HepG2 (cell line): ENCODE measurements around the gene ILKAP. TPM values are rescaled to one million over a fixed set of nuclear protein-coding genes. Genes with fewer than 3 reads are reported as not detected.

Source experiments
- ATF3 ChIP-seq: sonication (generic); formaldehyde crosslinking; IDR thresholded peaks from 2 replicates; pipeline ENCODE4 v1.4.0; 2020; ENCODE audit warnings: missing genetic modification reagents
- ATF7-NPFF ChIP-seq: sonication (generic); formaldehyde crosslinking; IDR thresholded peaks from 2 replicates; pipeline ENCODE4 v1.8.1; 2023; ENCODE audit warnings: mild to moderate bottlenecking, low read depth, missing genetic modification reagents, moderate library complexity
- ELF3 ChIP-seq: IDR thresholded peaks from 2 replicates; pipeline ENCODE4 v1.6.1; 2016; ENCODE audit warnings: missing genetic modification reagents, missing compliant biosample characterization
- FOXM1 ChIP-seq: sonication (generic); formaldehyde crosslinking; IDR thresholded peaks from 2 replicates; pipeline ENCODE4 v1.5.0; 2020; ENCODE audit warnings: missing genetic modification reagents
- GABPA ChIP-seq, 2 experiments: IDR thresholded peaks; 2 replicates each; pipeline ENCODE4 v1.6.1; 2011 to 2016; ENCODE audit warnings: low read depth in 2 of 2, low read length in 1 of 2, missing biosample characterization in 1 of 2, missing genetic modification characterization in 1 of 2
- GRHL1 ChIP-seq: sonication (generic); formaldehyde crosslinking; conservative IDR thresholded peaks from 2 replicates; pipeline ENCODE4 v1.8.0; 2022; ENCODE audit warnings: missing genetic modification reagents
- HIC2 ChIP-seq: sonication (generic); formaldehyde crosslinking; IDR thresholded peaks from 2 replicates; pipeline ENCODE4 v1.9.0; 2022; ENCODE audit warnings: low read depth, missing genetic modification reagents
- MIXL1 ChIP-seq: IDR thresholded peaks from 2 replicates; pipeline ENCODE4 v1.6.1; 2016
- NR1H2 ChIP-seq: sonication (generic); formaldehyde crosslinking; IDR thresholded peaks from 2 replicates; pipeline ENCODE4 v1.8.1; 2022; ENCODE audit warnings: low read depth, missing genetic modification reagents, borderline replicate concordance
- PHF21A ChIP-seq: sonication (generic); formaldehyde crosslinking; IDR thresholded peaks from 2 replicates; pipeline ENCODE4 v1.5.0; 2020; ENCODE audit warnings: mild to moderate bottlenecking, missing genetic modification reagents
- RBFOX2 ChIP-seq: fragments of 200-400 bp; formaldehyde crosslinking; IDR thresholded peaks from 2 replicates; pipeline ENCODE4 v1.6.1; 2017; ENCODE audit warnings: low read depth, mild to moderate bottlenecking, low read length
- SAFB2 ChIP-seq: sonication (generic); formaldehyde crosslinking; IDR thresholded peaks from 2 replicates; pipeline ENCODE4 v1.5.1; 2020; ENCODE audit warnings: missing genetic modification reagents, low read depth, mild to moderate bottlenecking, borderline replicate concordance
- SP4 ChIP-seq: sonication (generic); formaldehyde crosslinking; IDR thresholded peaks from 2 replicates; pipeline ENCODE4 v1.8.1; 2023; ENCODE audit warnings: mild to moderate bottlenecking, missing genetic modification reagents
- SRF ChIP-seq: IDR thresholded peaks from 2 replicates; pipeline ENCODE4 v1.6.1; 2011; ENCODE audit warnings: mild to moderate bottlenecking, low read depth, low read length, moderate library complexity
- TBX2 ChIP-seq: sonication (generic); formaldehyde crosslinking; IDR thresholded peaks from 2 replicates; pipeline ENCODE4 v1.5.0; 2020; ENCODE audit warnings: missing genetic modification reagents, mild to moderate bottlenecking, borderline replicate concordance
- THAP11 ChIP-seq: IDR thresholded peaks from 2 replicates; pipeline ENCODE4 v1.6.1; 2016; ENCODE audit warnings: missing biosample characterization, missing genetic modification reagents
- ZBTB25 ChIP-seq: IDR thresholded peaks from 2 replicates; pipeline ENCODE4 v1.6.1; 2018; ENCODE audit warnings: missing genetic modification reagents
- ZFP62 ChIP-seq: sonication (generic); formaldehyde crosslinking; IDR thresholded peaks from 2 replicates; pipeline ENCODE4 v1.4.0; 2020; ENCODE audit warnings: missing genetic modification reagents
- ZNF317 ChIP-seq: sonication (generic); formaldehyde crosslinking; IDR thresholded peaks from 2 replicates; pipeline ENCODE4 v1.5.0; 2020; ENCODE audit warnings: mild to moderate bottlenecking, missing genetic modification reagents
- ZNF616 ChIP-seq: sonication (generic); formaldehyde crosslinking; IDR thresholded peaks from 2 replicates; pipeline ENCODE4 v1.5.0; 2020; ENCODE audit warnings: low read depth, mild to moderate bottlenecking, missing genetic modification reagents
- ZNF766 ChIP-seq: sonication (generic); formaldehyde crosslinking; IDR thresholded peaks from 2 replicates; pipeline ENCODE4 v1.5.0; 2020; ENCODE audit warnings: missing genetic modification reagents, borderline replicate concordance
- ZNF777 ChIP-seq: sonication (generic); formaldehyde crosslinking; IDR thresholded peaks from 2 replicates; pipeline ENCODE4 v1.4.0; 2020; ENCODE audit warnings: missing genetic modification reagents
- ZNF816 ChIP-seq: sonication (generic); formaldehyde crosslinking; IDR thresholded peaks from 2 replicates; pipeline ENCODE4 v1.8.0; 2022; ENCODE audit warnings: missing genetic modification reagents, mild to moderate bottlenecking, borderline replicate concordance
- polyA plus RNA-seq, 8 experiments: library from polyadenylated mRNA; depleted of rRNA in 3 of 8; stranded (reverse) in 7 of 8; unstranded in 1 of 8; fragments of >200 nt; fragmentation: Illumina TruSeq in 4 of 8; extraction: Trizol in 4 of 8; gene quantifications; 2 replicates each; pipeline versions ENCODE4 v1.2.1 to v1.2.3, GENCODE V29; 2011 to 2016; ENCODE audit warnings: low read depth in 4 of 8, missing spikeins in 1 of 8, mixed read lengths in 1 of 8; ENCODE audit not compliant: insufficient read depth in 1 of 8
- total RNA-seq, 5 experiments: library from RNA; depleted of rRNA; stranded (reverse); fragments of >200 nt; fragmentation: Illumina TruSeq; extraction: Trizol; gene quantifications; 2 replicates each; pipeline ENCODE4 v1.2.3, GENCODE V29; 2016; ENCODE audit warnings: low read depth in 1 of 5

ILKAP gene
- total and polyA plus RNA-seq, 2 of the 13 experiments (the other 11 are each of a cell fraction or from before 2014, with no cell fraction given), result 29.6 to 33.1 TPM

- TF ChIP-seq ZFP62, result no peak
- no peak for TF ChIP-seq GABPA (IDR thresholded peaks at IDR 0.05; ENCODE audit: low read depth, low read length)
- no peak for TF ChIP-seq GABPA (CRISPR knock-in tag; IDR thresholded peaks at IDR 0.05; ENCODE audit: low read depth)
- TF ChIP-seq ZNF816 (CRISPR knock-in tag), result no peak
- TF ChIP-seq SP4 (CRISPR knock-in tag), result no peak
- TF ChIP-seq ZBTB25 (CRISPR knock-in tag), result no peak
- TF ChIP-seq ATF3, result 0 out of 2 replicates have a peak, but pooled peaks have one; percentile 15
- peak; percentile 64; the same call in 1 of the 2 replicates for TF ChIP-seq SAFB2 (CRISPR knock-in tag)
- peak; percentile 66; the same call in 1 of the 2 replicates for TF ChIP-seq TBX2 (CRISPR knock-in tag)
- no peak for TF ChIP-seq ZNF766 (CRISPR knock-in tag)
- 0 out of 2 replicates have a peak, but pooled peaks have one; percentile 4 for TF ChIP-seq THAP11 (CRISPR knock-in tag)
- TF ChIP-seq ZNF317, result 0 out of 2 replicates have a peak, but pooled peaks have one; percentile 40
- TF ChIP-seq PHF21A, result peak; percentile 84
- no peak for TF ChIP-seq ZNF616
- no peak for TF ChIP-seq SRF
- no peak for TF ChIP-seq NR1H2 (CRISPR knock-in tag)
- no peak; the same call in 1 of the 2 replicates for TF ChIP-seq ZNF777 (CRISPR knock-in tag)
- no peak for TF ChIP-seq MIXL1 (CRISPR knock-in tag)
- TF ChIP-seq FOXM1, result no peak
- no peak for TF ChIP-seq ATF7-NPFF (CRISPR knock-in tag)
- TF ChIP-seq HIC2 (CRISPR knock-in tag), result no peak
- no peak for TF ChIP-seq GRHL1
- TF ChIP-seq RBFOX2, result 0 out of 2 replicates have a peak, but pooled peaks have one; percentile 29
- no peak; the same call in 1 of the 2 replicates for TF ChIP-seq ELF3
Observed at GRCh38 chr2:238242731-238243495, 39.4 kb upstream of the ILKAP start (continued).
